DOHH2 (cell line): ENCODE measurements around the gene KDM5A.
A peak's percentile ranks its signal among the peaks of the same experiment; 100 is the strongest.

Experiments used
- H3F3A ChIP-seq: fragments of 200-600 bp; sonication (generic), shearing (Covaris generic); 2 replicates; pipeline ENCODE4 v1.6.0; 2016; ENCODE audit warnings: antibody characterized with exemption, mild to moderate bottlenecking; ENCODE audit not compliant: control insufficient read depth, insufficient read depth
- H3K27ac ChIP-seq: fragments of 200-600 bp; sonication (generic); 2 replicates; pipeline ENCODE4 v1.5.1; 2014; ENCODE audit warnings: low read depth, mild to moderate bottlenecking, low read length, moderate library complexity
- H3K27me3 ChIP-seq: fragments of 200-600 bp; sonication (generic); 2 replicates; pipeline ENCODE4 v1.6.1; 2014; ENCODE audit warnings: mild to moderate bottlenecking, low read length, mixed read lengths; ENCODE audit not compliant: control insufficient read depth
- H3K36me3 ChIP-seq: fragments of 200-600 bp; sonication (generic); 2 replicates; pipeline ENCODE4 v1.6.1; 2014; ENCODE audit warnings: mild to moderate bottlenecking, low read length, moderate library complexity, mixed read lengths; ENCODE audit not compliant: control insufficient read depth
- H3K4me1 ChIP-seq: fragments of 200-600 bp; sonication (generic); 2 replicates; pipeline ENCODE4 v1.6.1; 2014; ENCODE audit warnings: mild to moderate bottlenecking, low read length, mixed read lengths; ENCODE audit not compliant: control insufficient read depth
- H3K4me2 ChIP-seq: fragments of 200-600 bp; sonication (generic); 2 replicates; pipeline ENCODE4 v1.6.0; 2014; ENCODE audit warnings: mild to moderate bottlenecking, low read length, moderate library complexity
- H3K4me3 ChIP-seq: fragments of 200-600 bp; sonication (generic); 2 replicates; pipeline ENCODE4 v1.5.1; 2014; ENCODE audit warnings: mild to moderate bottlenecking, low read length, mixed read lengths
- H3K79me2 ChIP-seq: fragments of 200-600 bp; sonication (generic); 2 replicates; pipeline ENCODE4 v1.6.1; 2014; ENCODE audit warnings: mild to moderate bottlenecking, low read length, mixed read lengths; ENCODE audit not compliant: control insufficient read depth
- H3K9me2 ChIP-seq: fragments of 200-600 bp; sonication (generic); replicated peaks from 2 replicates; pipeline ENCODE4 v1.6.1; 2014; ENCODE audit warnings: mild to moderate bottlenecking, low read length, mixed read lengths; ENCODE audit not compliant: control insufficient read depth
- H3K9me3 ChIP-seq: fragments of 200-600 bp; sonication (generic); 2 replicates; pipeline ENCODE4 v1.6.1; 2014; ENCODE audit warnings: antibody characterized with exemption, low read length, mixed read lengths; ENCODE audit not compliant: control insufficient read depth, insufficient read depth
- H4K20me1 ChIP-seq: fragments of 200-600 bp; sonication (generic); 2 replicates; pipeline ENCODE4 v1.6.0; 2014; ENCODE audit warnings: low read depth, mild to moderate bottlenecking, antibody characterized with exemption, low read length, moderate library complexity; ENCODE audit not compliant: control insufficient read depth, insufficient read depth
- EZH2phosphoT487 ChIP-seq: fragments of 200-600 bp; sonication (generic); IDR thresholded peaks from 2 replicates; pipeline ENCODE4 v1.6.1; 2017; ENCODE audit warnings: borderline replicate concordance, mild to moderate bottlenecking, antibody characterized with exemption, low read length, moderate library complexity, mixed read lengths
- TF ChIP-seq, protein P1 (sequence below): fragments of 200-600 bp; sonication (generic); IDR thresholded peaks from one replicate; pipeline ENCODE4 v1.5.1; 2014; ENCODE audit warnings: antibody characterized with exemption, mild to moderate bottlenecking, low read depth, low read length; ENCODE audit not compliant: poor library complexity, severe bottlenecking

Gene KDM5A

GRCh38 chr12:400828-401227 is 11.7 kb upstream of the KDM5A start:
- Histone ChIP-seq H3F3A (no peaks in the 10 kb centered on the region), H3K79me2 (peaks cover 28% of the 10 kb centered on the region), H3K4me1 (peaks cover 16% of the 10 kb centered on the region), H3K27ac (no peak overlapping the region), H3K9me3 (no peaks in the 10 kb centered on the region), H3K4me2 (peak overlapping the region; percentile 78), H4K20me1 (no peaks in the 10 kb centered on the region), H3K27me3 (no peaks in the 10 kb centered on the region), H3K36me3 (no peaks in the 10 kb centered on the region), H3K9me2 (no peaks in the 10 kb centered on the region), H3K4me3 (peak overlapping the region; percentile 84)
- TF ChIP-seq EZH2phosphoT487, result no peak
- TF ChIP-seq, protein P1, sequence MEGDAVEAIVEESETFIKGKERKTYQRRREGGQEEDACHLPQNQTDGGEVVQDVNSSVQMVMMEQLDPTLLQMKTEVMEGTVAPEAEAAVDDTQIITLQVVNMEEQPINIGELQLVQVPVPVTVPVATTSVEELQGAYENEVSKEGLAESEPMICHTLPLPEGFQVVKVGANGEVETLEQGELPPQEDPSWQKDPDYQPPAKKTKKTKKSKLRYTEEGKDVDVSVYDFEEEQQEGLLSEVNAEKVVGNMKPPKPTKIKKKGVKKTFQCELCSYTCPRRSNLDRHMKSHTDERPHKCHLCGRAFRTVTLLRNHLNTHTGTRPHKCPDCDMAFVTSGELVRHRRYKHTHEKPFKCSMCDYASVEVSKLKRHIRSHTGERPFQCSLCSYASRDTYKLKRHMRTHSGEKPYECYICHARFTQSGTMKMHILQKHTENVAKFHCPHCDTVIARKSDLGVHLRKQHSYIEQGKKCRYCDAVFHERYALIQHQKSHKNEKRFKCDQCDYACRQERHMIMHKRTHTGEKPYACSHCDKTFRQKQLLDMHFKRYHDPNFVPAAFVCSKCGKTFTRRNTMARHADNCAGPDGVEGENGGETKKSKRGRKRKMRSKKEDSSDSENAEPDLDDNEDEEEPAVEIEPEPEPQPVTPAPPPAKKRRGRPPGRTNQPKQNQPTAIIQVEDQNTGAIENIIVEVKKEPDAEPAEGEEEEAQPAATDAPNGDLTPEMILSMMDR, result no peak

GRCh38 chr12:388541-389141 is 479 bp downstream of the KDM5A start:
- H3K36me3 ChIP-seq, result peaks cover 45% of the 10 kb centered on the region
- peaks cover 58% of the 10 kb centered on the region for H3K79me2 ChIP-seq
- peaks cover 9% of the 10 kb centered on the region for H3F3A ChIP-seq
- H3K27me3 ChIP-seq, result no peaks in the 10 kb centered on the region
- TF ChIP-seq, protein P1, result no peak
- peak overlapping the region; percentile 86 for H3K4me2 ChIP-seq
- H3K9me3 ChIP-seq, result no peaks in the 10 kb centered on the region
- peaks cover 24% of the 10 kb centered on the region for H3K4me1 ChIP-seq
- H4K20me1 ChIP-seq, result peaks cover 9% of the 10 kb centered on the region; the same call in 1 of the 2 replicates
- H3K9me2 ChIP-seq, result no peaks in the 10 kb centered on the region
- H3K27ac ChIP-seq, result peak overlapping the region; percentile 89
- peak overlapping the region; percentile 94 for H3K4me3 ChIP-seq

DNA sequence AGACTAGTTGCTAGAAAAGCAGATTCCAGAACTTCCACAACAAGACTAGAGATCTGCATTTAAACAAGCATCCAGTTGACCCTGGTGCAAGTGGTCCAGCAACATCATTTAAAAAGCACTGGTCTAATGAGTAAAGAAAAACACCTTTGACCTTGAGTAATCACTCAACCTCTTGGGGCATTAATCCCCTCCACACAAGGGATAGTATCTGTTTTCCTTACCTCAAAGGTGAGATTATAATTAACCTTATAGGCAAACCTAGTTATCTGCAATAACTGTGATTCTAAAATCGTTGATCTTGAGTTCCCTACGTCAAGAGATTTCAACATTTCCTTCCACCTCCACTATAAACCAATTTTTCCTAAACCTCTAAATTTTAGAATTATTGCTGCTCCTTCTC is 1.1 kb downstream of the KDM5A start:
- H3K9me2 ChIP-seq, result no peaks in the 10 kb centered on the region
- H3K36me3 ChIP-seq, result peaks cover 50% of the 10 kb centered on the region
- H3K9me3 ChIP-seq, result no peaks in the 10 kb centered on the region
- no peak for TF ChIP-seq EZH2phosphoT487
- TF ChIP-seq, protein P1, result no peak
- peak overlapping the region; percentile 86 for H3K4me2 ChIP-seq
- H3K79me2 ChIP-seq, result peaks cover 63% of the 10 kb centered on the region
- H3K27me3 ChIP-seq, result no peaks in the 10 kb centered on the region
- H3F3A ChIP-seq, result peaks cover 9% of the 10 kb centered on the region
- peaks cover 24% of the 10 kb centered on the region for H3K4me1 ChIP-seq
- H3K27ac ChIP-seq, result peak overlapping the region; percentile 89
- H4K20me1 ChIP-seq, result peaks cover 11% of the 10 kb centered on the region; the same call in 1 of the 2 replicates
- peak overlapping the region; percentile 94 for H3K4me3 ChIP-seq
